Ectodermal cell (in vitro differentiated cells): Measurements from ENCODE around the gene GPC5.

Experiments
- H3K27ac ChIP-seq: 2 replicates; pipeline ENCODE4 v1.7.0; 2013; ENCODE audit warnings: mild to moderate bottlenecking, low read depth, low read length; ENCODE audit not compliant: insufficient read depth, poor library complexity, severe bottlenecking
- H3K27me3 ChIP-seq: 2 replicates; pipeline ENCODE4 v1.7.0; 2013; ENCODE audit warnings: mild to moderate bottlenecking, low read length; ENCODE audit not compliant: insufficient read depth, control insufficient read depth, poor library complexity, severe bottlenecking
- H3K36me3 ChIP-seq: one replicate; pipeline ENCODE4 v1.7.0; 2013; ENCODE audit warnings: low read length; ENCODE audit not compliant: control insufficient read depth, insufficient read depth
- H3K4me1 ChIP-seq: one replicate; pipeline ENCODE4 v1.7.0; 2013; ENCODE audit warnings: low read length; ENCODE audit not compliant: control insufficient read depth, insufficient read depth
- H3K4me3 ChIP-seq: 2 replicates; pipeline ENCODE4 v1.7.0; 2013; ENCODE audit warnings: low read depth, low read length, control low read depth; ENCODE audit not compliant: insufficient read depth
- H3K9me3 ChIP-seq: 2 replicates; pipeline ENCODE4 v1.7.0; 2013; ENCODE audit warnings: mild to moderate bottlenecking, low read length, moderate library complexity; ENCODE audit not compliant: control insufficient read depth
- WGBS, 2 experiments: methylation state at CpG; one replicate each; pipeline ENCODE4 v1.1.7; 2013; ENCODE audit warnings: missing lambda C conversion rate in 2 of 2; 5-methylcytosine and 5-hydroxymethylcytosine counted together

The GPC5 gene

GRCh38 chr13:91454666-91455065 is 56.2 kb downstream of the GPC5 start:
- 100% methylated on average over 1 of the region's 1 CpG for WGBS, 2 experiments
- Histone ChIP-seq H3K4me1 (no peaks in the 10 kb centered on the region), H3K36me3 (no peaks in the 10 kb centered on the region), H3K9me3 (no peaks in the 10 kb centered on the region), H3K27me3 (no peaks in the 10 kb centered on the region), H3K4me3 (no peak overlapping the region), H3K27ac (no peak overlapping the region)

- no peaks in the 10 kb centered on the region for H3K4me1 ChIP-seq
- WGBS, 2 experiments, result 100% methylated on average over 1 of the region's 2 CpGs; no CpG with 5 or more reads in 1 of the 2 experiments
- no peak overlapping the region for H3K27ac ChIP-seq
- H3K9me3 ChIP-seq, result no peaks in the 10 kb centered on the region
- H3K27me3 ChIP-seq, result no peaks in the 10 kb centered on the region
- no peak overlapping the region for H3K4me3 ChIP-seq
- H3K36me3 ChIP-seq, result no peaks in the 10 kb centered on the region
These were observed 58.4 kb downstream of the GPC5 start for GRCh38 chr13:91456837-91457236.

GRCh38 chr13:91459485-91459884 is 61.1 kb downstream of the GPC5 start:
- Histone ChIP-seq H3K27ac (no peak overlapping the region), H3K27me3 (no peaks in the 10 kb centered on the region), H3K4me1 (no peaks in the 10 kb centered on the region), H3K36me3 (no peaks in the 10 kb centered on the region), H3K9me3 (no peaks in the 10 kb centered on the region), H3K4me3 (no peak overlapping the region)

DNA sequence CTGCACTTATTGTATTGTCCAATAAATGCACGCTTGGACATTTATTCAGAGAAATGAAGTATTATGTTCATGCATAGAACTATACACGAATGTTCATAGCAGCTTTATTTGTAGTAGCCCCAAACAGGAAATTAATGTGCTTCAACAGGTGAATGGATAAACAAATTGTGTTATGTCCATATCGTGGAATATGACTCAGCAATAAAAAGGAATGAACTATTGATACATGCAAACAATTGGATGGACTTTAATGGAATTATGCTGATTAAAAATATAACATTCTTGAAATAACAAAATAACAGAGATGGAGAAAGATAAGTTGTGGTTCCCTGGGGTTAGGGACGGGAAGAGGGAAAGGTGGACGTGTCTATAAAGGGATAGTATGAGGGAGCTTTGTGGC is 65.9 kb downstream of the GPC5 start:
- Histone ChIP-seq H3K9me3 (no peaks in the 10 kb centered on the region), H3K36me3 (no peaks in the 10 kb centered on the region), H3K27ac (no peak overlapping the region), H3K4me1 (no peaks in the 10 kb centered on the region), H3K4me3 (no peak overlapping the region), H3K27me3 (no peaks in the 10 kb centered on the region)
- WGBS, 2 experiments, result 92 to 94% methylated on average over 5 of the region's 5 CpGs

GRCh38 chr13:91467236-91467635 is 68.8 kb downstream of the GPC5 start:
- H3K4me3 ChIP-seq, result no peak overlapping the region
- WGBS, 2 experiments, result 89 to 95% methylated on average over 3 of the region's 3 CpGs

GRCh38 chr13:91468301-91468700 is 69.9 kb downstream of the GPC5 start:
- Histone ChIP-seq H3K36me3 (no peaks in the 10 kb centered on the region), H3K4me1 (no peaks in the 10 kb centered on the region), H3K27me3 (no peaks in the 10 kb centered on the region), H3K9me3 (no peaks in the 10 kb centered on the region), H3K4me3 (no peak overlapping the region), H3K27ac (no peak overlapping the region)
- 91 to 93% methylated on average over 2 of the region's 2 CpGs for WGBS, 2 experiments

More at GRCh38 chr13:91467236-91467635, 68.8 kb downstream of the GPC5 start:
- H3K9me3 ChIP-seq, result no peaks in the 10 kb centered on the region
- H3K4me1 ChIP-seq, result no peaks in the 10 kb centered on the region
- H3K27ac ChIP-seq, result no peak overlapping the region
- no peaks in the 10 kb centered on the region for H3K27me3 ChIP-seq
- no peaks in the 10 kb centered on the region for H3K36me3 ChIP-seq

GRCh38 chr13:91470084-91470621 is 71.7 kb downstream of the GPC5 start:
- no peak overlapping the region for H3K27ac ChIP-seq

DNA sequence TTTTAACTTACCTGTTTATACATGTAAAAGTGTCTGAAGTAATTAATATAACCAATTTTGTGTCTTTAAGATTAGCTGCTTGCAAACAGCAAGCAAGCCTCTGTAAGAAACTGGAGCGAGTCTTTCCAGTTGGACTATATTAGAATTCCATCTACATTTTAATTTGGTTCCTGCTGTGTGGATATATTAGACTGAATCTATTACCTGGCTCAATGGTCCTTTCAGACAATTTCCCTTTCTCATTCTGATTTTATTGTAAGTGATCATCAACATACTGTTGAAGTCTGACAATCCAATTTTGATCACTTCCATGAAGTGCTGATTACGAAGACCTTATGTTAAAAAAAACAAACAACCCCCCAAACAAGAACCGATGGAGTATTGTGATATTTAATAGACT is 72.3 kb downstream of the GPC5 start:
- Histone ChIP-seq H3K27ac (no peak overlapping the region), H3K36me3 (no peaks in the 10 kb centered on the region), H3K27me3 (no peaks in the 10 kb centered on the region), H3K4me3 (no peak overlapping the region), H3K4me1 (no peaks in the 10 kb centered on the region), H3K9me3 (no peaks in the 10 kb centered on the region)
- WGBS, 2 experiments, result 100% methylated on average over 3 of the region's 3 CpGs; no CpG with 5 or more reads in 1 of the 2 experiments

More at GRCh38 chr13:91470084-91470621, 71.7 kb downstream of the GPC5 start:
- Histone ChIP-seq H3K4me1 (no peaks in the 10 kb centered on the region), H3K4me3 (no peak overlapping the region), H3K36me3 (no peaks in the 10 kb centered on the region), H3K27me3 (no peaks in the 10 kb centered on the region), H3K9me3 (no peaks in the 10 kb centered on the region)
- 88 to 90% methylated on average over 4 of the region's 4 CpGs for WGBS, 2 experiments

- 77 to 81% methylated on average over 5 of the region's 5 CpGs for WGBS, 2 experiments
- H3K27me3 ChIP-seq, result no peaks in the 10 kb centered on the region
- no peak overlapping the region for H3K4me3 ChIP-seq
- no peaks in the 10 kb centered on the region for H3K36me3 ChIP-seq
- no peaks in the 10 kb centered on the region for H3K9me3 ChIP-seq
- H3K27ac ChIP-seq, result no peak overlapping the region
- peaks cover 4% of the 10 kb centered on the region for H3K4me1 ChIP-seq
These were observed 84.0 kb downstream of the GPC5 start for GRCh38 chr13:91482427-91482826.

DNA sequence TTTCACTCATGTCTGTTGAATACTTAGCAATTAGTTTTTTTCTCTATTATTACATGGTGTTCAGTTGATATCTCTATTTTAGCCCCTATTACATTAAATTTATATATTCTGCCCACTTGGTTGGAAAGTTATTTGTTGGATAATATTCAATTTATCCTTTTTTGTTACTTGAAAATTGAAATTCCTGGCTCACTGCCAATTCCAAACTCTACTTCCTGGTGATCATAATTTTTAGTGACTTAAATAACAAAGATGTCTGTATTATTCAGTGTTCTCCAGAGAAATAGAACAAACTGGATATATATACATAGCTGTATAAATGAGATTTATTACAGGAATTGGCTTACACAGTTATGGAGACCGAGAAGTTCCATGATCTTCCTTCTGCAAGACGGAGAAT is 93.6 kb downstream of the GPC5 start:
- Histone ChIP-seq H3K36me3 (no peaks in the 10 kb centered on the region), H3K4me1 (no peaks in the 10 kb centered on the region), H3K4me3 (no peak overlapping the region), H3K27me3 (no peaks in the 10 kb centered on the region), H3K27ac (no peak overlapping the region), H3K9me3 (no peaks in the 10 kb centered on the region)
- WGBS, 2 experiments, result 94 to 96% methylated on average over 2 of the region's 2 CpGs

GRCh38 chr13:91493442-91493841 is 95.0 kb downstream of the GPC5 start:
- Histone ChIP-seq H3K27me3 (no peaks in the 10 kb centered on the region), H3K4me1 (no peaks in the 10 kb centered on the region), H3K27ac (no peak overlapping the region), H3K4me3 (no peak overlapping the region), H3K9me3 (no peaks in the 10 kb centered on the region), H3K36me3 (no peaks in the 10 kb centered on the region)
- WGBS, 2 experiments, result 95% methylated on average over 5 of the region's 5 CpGs
